Measurements from ENCODE around the gene TFDP2.

DNA sequence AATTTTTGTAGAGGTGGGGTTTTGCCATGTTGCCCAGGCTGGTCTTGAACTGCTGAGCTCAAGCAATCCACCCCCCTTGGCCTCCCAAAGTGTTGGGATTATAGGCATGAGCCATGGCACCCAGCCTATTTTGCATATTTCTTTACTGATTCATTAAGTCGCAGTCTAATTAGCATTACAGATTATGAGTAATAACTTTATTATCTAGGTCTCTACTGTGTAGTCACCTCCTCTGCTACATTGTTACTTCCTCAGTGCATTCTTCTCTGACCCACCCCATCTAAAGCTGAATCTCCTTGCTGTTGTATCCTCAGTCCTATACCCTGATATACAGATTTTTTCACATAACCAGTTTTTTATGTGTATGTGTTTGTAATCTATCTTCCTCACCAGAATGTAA lies 61.7 kb downstream of the TFDP2 start:
- TF ChIP-seq, protein P1, sequence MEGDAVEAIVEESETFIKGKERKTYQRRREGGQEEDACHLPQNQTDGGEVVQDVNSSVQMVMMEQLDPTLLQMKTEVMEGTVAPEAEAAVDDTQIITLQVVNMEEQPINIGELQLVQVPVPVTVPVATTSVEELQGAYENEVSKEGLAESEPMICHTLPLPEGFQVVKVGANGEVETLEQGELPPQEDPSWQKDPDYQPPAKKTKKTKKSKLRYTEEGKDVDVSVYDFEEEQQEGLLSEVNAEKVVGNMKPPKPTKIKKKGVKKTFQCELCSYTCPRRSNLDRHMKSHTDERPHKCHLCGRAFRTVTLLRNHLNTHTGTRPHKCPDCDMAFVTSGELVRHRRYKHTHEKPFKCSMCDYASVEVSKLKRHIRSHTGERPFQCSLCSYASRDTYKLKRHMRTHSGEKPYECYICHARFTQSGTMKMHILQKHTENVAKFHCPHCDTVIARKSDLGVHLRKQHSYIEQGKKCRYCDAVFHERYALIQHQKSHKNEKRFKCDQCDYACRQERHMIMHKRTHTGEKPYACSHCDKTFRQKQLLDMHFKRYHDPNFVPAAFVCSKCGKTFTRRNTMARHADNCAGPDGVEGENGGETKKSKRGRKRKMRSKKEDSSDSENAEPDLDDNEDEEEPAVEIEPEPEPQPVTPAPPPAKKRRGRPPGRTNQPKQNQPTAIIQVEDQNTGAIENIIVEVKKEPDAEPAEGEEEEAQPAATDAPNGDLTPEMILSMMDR (IDR thresholded peaks at IDR 0.05), result no peak
- TF ChIP-seq POLR2A (IDR thresholded peaks at IDR 0.05), result no peak
